ENCODE results near the gene CHST8. TPM values are rescaled to one million over a fixed set of nuclear protein-coding genes. Genes with fewer than 3 reads are reported as not detected.

The CHST8 gene
- total and polyA plus RNA-seq, 4 donors = 0.05 to 0.07 TPM; not detected in 2

- Histone ChIP-seq H3K36me3 (ENCODE audit: control insufficient read depth in 4 of 4, insufficient read depth in 3 of 4, low read depth in 1 of 4, low read length in 3 of 4) (no peaks in the 10 kb centered on the region), H3K27ac (ENCODE audit: low read depth in 1 of 2, low read length in 2 of 2) (no peak overlapping the region), H3K4me3 (ENCODE audit: low read depth in 1 of 3, low read length in 3 of 3) (no peak overlapping the region), H3K27me3 (ENCODE audit: control insufficient read depth in 4 of 4, insufficient read depth in 4 of 4, low read length in 3 of 4) (no peaks in the 10 kb centered on the region), H3K9me3 (ENCODE audit: control insufficient read depth in 4 of 4, low read length in 3 of 4) (no peaks in the 10 kb centered on the region), H3K9ac (ENCODE audit: low read depth in 1 of 2, low read length in 2 of 2) (no peak overlapping the region), H3K4me1 (ENCODE audit: control insufficient read depth in 4 of 4, insufficient read depth in 4 of 4, low read length in 3 of 4) (no peaks in the 10 kb centered on the region)
- TF ChIP-seq CTCF (IDR thresholded peaks at IDR 0.05; ENCODE audit: low read depth, low read length, missing input control) = no peak
- TF ChIP-seq GABPA (IDR thresholded peaks at IDR 0.05 in 1 of 2, conservative IDR thresholded peaks at IDR 0.05 in 1 of 2) = no peak
- TF ChIP-seq ATF3 (IDR thresholded peaks at IDR 0.05) = no peak
- no peak for TF ChIP-seq FOXA2 (IDR thresholded peaks at IDR 0.05)
- TF ChIP-seq HNF4A (conservative IDR thresholded peaks at IDR 0.05) = no peak
- no peak for TF ChIP-seq MAX (IDR thresholded peaks at IDR 0.05)
- TF ChIP-seq SP1 (IDR thresholded peaks at IDR 0.05) = no peak
- TF ChIP-seq REST (IDR thresholded peaks at IDR 0.05) = no peak
- TF ChIP-seq TAF1 (conservative IDR thresholded peaks at IDR 0.05) = no peak
- no peak for TF ChIP-seq NR2F2 (IDR thresholded peaks at IDR 0.05)
- TF ChIP-seq FOXA1 (IDR thresholded peaks at IDR 0.05) = no peak
- TF ChIP-seq ZBTB33 (IDR thresholded peaks at IDR 0.05) = no peak
- TF ChIP-seq YY1 (IDR thresholded peaks at IDR 0.05) = no peak
- TF ChIP-seq EGR1 (IDR thresholded peaks at IDR 0.05; ENCODE audit: low read depth in 2 of 2) = no peak
- TF ChIP-seq HNF4G (IDR thresholded peaks at IDR 0.05) = no peak
- TF ChIP-seq RAD21 (IDR thresholded peaks at IDR 0.05) = no peak
- no peak for TF ChIP-seq JUND (IDR thresholded peaks at IDR 0.05)
- WGBS = 86% methylated on average over 12 of the region's 12 CpGs
- no peak for DNase-seq (ENCODE audit: low spot score)
Measured at GRCh38 chr19:33749619-33750175, 127.9 kb downstream of the CHST8 start.
